ENCODE measurements around the gene LBH. TPM values are rescaled to one million over a fixed set of nuclear protein-coding genes. Genes with fewer than 3 reads are reported as not detected.

LBH gene
- total RNA-seq, 1 experiment from 2014 or later: 159 TPM

DNA sequence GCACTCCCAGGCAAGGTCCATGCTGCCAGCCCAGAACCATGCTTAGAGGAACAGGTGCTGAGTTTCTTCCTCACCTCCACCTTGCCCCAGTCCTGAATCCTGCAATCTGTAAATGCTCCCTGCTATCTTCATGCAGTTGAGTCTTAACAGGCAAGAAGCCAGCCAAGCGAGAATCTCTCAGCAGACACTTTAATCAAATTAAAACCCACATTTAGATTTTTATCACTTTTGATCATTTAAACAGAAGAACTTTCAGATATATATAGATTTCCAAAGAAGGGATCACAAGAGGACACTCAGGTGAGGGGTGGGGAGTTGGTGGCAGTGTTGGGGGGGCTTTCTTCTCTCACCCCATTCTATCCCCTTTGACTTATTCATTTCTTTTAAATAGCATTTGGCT is 25.9 kb upstream of the LBH start:
- no peak overlapping the region for H3K4me3 Mint-ChIP-seq (ENCODE audit: unreplicated experiment)
- no peak overlapping the region for H3K4me3 ChIP-seq (ENCODE audit: low read depth, low read length)
- H3K27me3 ChIP-seq (replicated peaks; ENCODE audit: control insufficient read depth, insufficient read depth, low read length): no peaks in the 10 kb centered on the region
- H3K9me3 ChIP-seq: no peaks in the 10 kb centered on the region
- no peak overlapping the region for H3K27ac Mint-ChIP-seq (ENCODE audit: unreplicated experiment)
- ChIA-PET CTCF (interaction anchor here (1.2 to 2.3 kb wide), 2 partner anchors 41 to 506 kb away, joined by 5 to 9 read pairs; no protein-coding TSS in a partner anchor), POLR2A (no interaction called here)
- TF ChIP-seq, protein P1, sequence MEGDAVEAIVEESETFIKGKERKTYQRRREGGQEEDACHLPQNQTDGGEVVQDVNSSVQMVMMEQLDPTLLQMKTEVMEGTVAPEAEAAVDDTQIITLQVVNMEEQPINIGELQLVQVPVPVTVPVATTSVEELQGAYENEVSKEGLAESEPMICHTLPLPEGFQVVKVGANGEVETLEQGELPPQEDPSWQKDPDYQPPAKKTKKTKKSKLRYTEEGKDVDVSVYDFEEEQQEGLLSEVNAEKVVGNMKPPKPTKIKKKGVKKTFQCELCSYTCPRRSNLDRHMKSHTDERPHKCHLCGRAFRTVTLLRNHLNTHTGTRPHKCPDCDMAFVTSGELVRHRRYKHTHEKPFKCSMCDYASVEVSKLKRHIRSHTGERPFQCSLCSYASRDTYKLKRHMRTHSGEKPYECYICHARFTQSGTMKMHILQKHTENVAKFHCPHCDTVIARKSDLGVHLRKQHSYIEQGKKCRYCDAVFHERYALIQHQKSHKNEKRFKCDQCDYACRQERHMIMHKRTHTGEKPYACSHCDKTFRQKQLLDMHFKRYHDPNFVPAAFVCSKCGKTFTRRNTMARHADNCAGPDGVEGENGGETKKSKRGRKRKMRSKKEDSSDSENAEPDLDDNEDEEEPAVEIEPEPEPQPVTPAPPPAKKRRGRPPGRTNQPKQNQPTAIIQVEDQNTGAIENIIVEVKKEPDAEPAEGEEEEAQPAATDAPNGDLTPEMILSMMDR (IDR thresholded peaks at IDR 0.05; ENCODE audit: insufficient read depth in 1 of 2, low read depth in 1 of 2, low read length in 1 of 2, severe bottlenecking in 1 of 2, unreplicated experiment in 1 of 2): no peak
- no peaks in the 10 kb centered on the region for H3K36me3 ChIP-seq (ENCODE audit: control insufficient read depth, insufficient read depth, low read length)
- peaks cover 13% of the 10 kb centered on the region for H3K4me1 Mint-ChIP-seq (ENCODE audit: low read depth, unreplicated experiment)
- H3K36me3 Mint-ChIP-seq (ENCODE audit: insufficient read depth, unreplicated experiment): no peaks in the 10 kb centered on the region
- no peaks in the 10 kb centered on the region for H3K27me3 Mint-ChIP-seq (ENCODE audit: insufficient read depth, unreplicated experiment)
- intact Hi-C loops (cut with micrococcal nuclease; ENCODE audit: unreplicated experiment): no loop called here
- no TSS peak for BruUV-seq (replicated peaks)
- H3K9me3 Mint-ChIP-seq (ENCODE audit: unreplicated experiment): no peaks in the 10 kb centered on the region
- peaks cover 6% of the 10 kb centered on the region; the same call in 1 of the 2 replicates for H3K4me1 ChIP-seq
- no peak for DNase-seq

GRCh38 chr2:30206461-30207430 is 24.6 kb upstream of the LBH start:
- intact Hi-C loops (cut with micrococcal nuclease; ENCODE audit: unreplicated experiment): no loop called here
- Mint-ChIP-seq H3K4me3 (ENCODE audit: unreplicated experiment) (no peak overlapping the region), H3K27me3 (ENCODE audit: insufficient read depth, unreplicated experiment) (no peaks in the 10 kb centered on the region), H3K4me1 (ENCODE audit: low read depth, unreplicated experiment) (peaks cover 13% of the 10 kb centered on the region), H3K36me3 (ENCODE audit: insufficient read depth, unreplicated experiment) (no peaks in the 10 kb centered on the region), H3K9me3 (ENCODE audit: unreplicated experiment) (no peaks in the 10 kb centered on the region), H3K27ac (ENCODE audit: unreplicated experiment) (no peak overlapping the region)
- TF ChIP-seq, protein P1 (IDR thresholded peaks at IDR 0.05; ENCODE audit: insufficient read depth in 1 of 2, low read depth in 1 of 2, low read length in 1 of 2, severe bottlenecking in 1 of 2, unreplicated experiment in 1 of 2): no peak
- Histone ChIP-seq H3K4me1 (peaks cover 6% of the 10 kb centered on the region; the same call in 1 of the 2 replicates), H3K27me3 (replicated peaks; ENCODE audit: control insufficient read depth, insufficient read depth, low read length) (no peaks in the 10 kb centered on the region), H3K36me3 (ENCODE audit: control insufficient read depth, insufficient read depth, low read length) (no peaks in the 10 kb centered on the region), H3K4me3 (ENCODE audit: low read depth, low read length) (no peak overlapping the region), H3K9me3 (no peaks in the 10 kb centered on the region)
- POLR2A ChIA-PET: no interaction called here
- CTCF ChIA-PET: interaction anchor here (0.5 to 5.1 kb wide), 7 partner anchors 9 to 503 kb away, joined by 3 to 59 read pairs (median 3); no protein-coding TSS in a partner anchor
- no TSS peak for BruUV-seq (replicated peaks)
- peak in 1 of 2 experiments; percentile 18 for DNase-seq

- POLR2A ChIA-PET: interaction anchor here (1.0 kb wide), 1 partner anchor 30 kb away, joined by 8 read pairs; no protein-coding TSS in a partner anchor
Observed at GRCh38 chr2:30208453-30208852, 22.9 kb upstream of the LBH start.

More at GRCh38 chr2:30208453-30208852, 22.9 kb upstream of the LBH start:
- no peaks in the 10 kb centered on the region for H3K9me3 ChIP-seq
- Mint-ChIP-seq H3K4me1 (ENCODE audit: low read depth, unreplicated experiment) (peaks cover 22% of the 10 kb centered on the region), H3K4me3 (ENCODE audit: unreplicated experiment) (no peak overlapping the region), H3K36me3 (ENCODE audit: insufficient read depth, unreplicated experiment) (no peaks in the 10 kb centered on the region), H3K9me3 (ENCODE audit: unreplicated experiment) (no peaks in the 10 kb centered on the region), H3K27ac (ENCODE audit: unreplicated experiment) (no peak overlapping the region), H3K27me3 (ENCODE audit: insufficient read depth, unreplicated experiment) (no peaks in the 10 kb centered on the region)
- no TSS peak for BruUV-seq (replicated peaks)
- no peak overlapping the region for H3K4me3 ChIP-seq (ENCODE audit: low read depth, low read length)
- TF ChIP-seq, protein P1 (IDR thresholded peaks at IDR 0.05; ENCODE audit: insufficient read depth in 1 of 2, low read depth in 1 of 2, low read length in 1 of 2, severe bottlenecking in 1 of 2, unreplicated experiment in 1 of 2): peak; percentile 91 to 94
- CTCF ChIA-PET: interaction anchor here (0.8 to 5.1 kb wide), 13 partner anchors 9 to 502 kb away, joined by 3 to 59 read pairs (median 5); partner anchors contain the start of genes LBH and LCLAT1
- H3K27me3 ChIP-seq (replicated peaks; ENCODE audit: control insufficient read depth, insufficient read depth, low read length): no peaks in the 10 kb centered on the region
- peak; percentile 75 for DNase-seq
- no peaks in the 10 kb centered on the region for H3K36me3 ChIP-seq (ENCODE audit: control insufficient read depth, insufficient read depth, low read length)
- H3K4me1 ChIP-seq: peaks cover 6% of the 10 kb centered on the region; the same call in 1 of the 2 replicates
- intact Hi-C loops (cut with micrococcal nuclease; ENCODE audit: unreplicated experiment): loop anchor here (1.0 to 2.0 kb wide), 7 partner anchors 10 to 503 kb away; partner anchors contain the start of genes LBH and LCLAT1

Data from Caco-2 (cell line).